H9 (cell line): Measurements from ENCODE around the gene TMEM109. TPM values are rescaled to one million over a fixed set of nuclear protein-coding genes. Genes with fewer than 3 reads are reported as not detected.

Experiments
- DNase-seq: peaks from one replicate; pipeline ENCODE4 v3.0.0-alpha.2; 2017
- H2AFZ ChIP-seq: one replicate; pipeline ENCODE4 v1.6.1; 2013; ENCODE audit warnings: mild to moderate bottlenecking, low read length, control low read depth, moderate library complexity
- H2AK5ac ChIP-seq: 2 replicates; pipeline ENCODE4 v1.6.1; 2013; ENCODE audit warnings: low read length, control low read depth, mixed read lengths; ENCODE audit not compliant: insufficient read length
- H2BK120ac ChIP-seq: one replicate; pipeline ENCODE4 v1.6.1; 2013; ENCODE audit warnings: low read depth, mild to moderate bottlenecking, low read length, control low read depth, inconsistent platforms; ENCODE audit not compliant: poor library complexity, severe bottlenecking
- H2BK12ac ChIP-seq: 2 replicates; pipeline ENCODE4 v1.6.1; 2013; ENCODE audit warnings: low read length, control low read depth, mixed read lengths, low read depth; ENCODE audit not compliant: insufficient read length
- H2BK15ac ChIP-seq: 2 replicates; pipeline ENCODE4 v1.6.1; 2013; ENCODE audit warnings: low read depth, low read length, control low read depth
- H2BK20ac ChIP-seq: one replicate; pipeline ENCODE4 v1.6.1; 2013; ENCODE audit warnings: low read depth, mild to moderate bottlenecking, low read length, control low read depth, inconsistent platforms; ENCODE audit not compliant: poor library complexity, severe bottlenecking
- H2BK5ac ChIP-seq: 2 replicates; pipeline ENCODE4 v1.6.1; 2013; ENCODE audit warnings: low read length, control low read depth, mixed read lengths; ENCODE audit not compliant: insufficient read length
- H3K14ac ChIP-seq: 2 replicates; pipeline ENCODE4 v1.6.1; 2013; ENCODE audit warnings: low read length, control low read depth; ENCODE audit not compliant: insufficient read depth
- H3K18ac ChIP-seq: 2 replicates; pipeline ENCODE4 v1.6.1; 2013; ENCODE audit warnings: low read depth, mild to moderate bottlenecking, mixed read lengths, low read length, control low read depth; ENCODE audit not compliant: insufficient read length
- H3K23ac ChIP-seq: 2 replicates; pipeline ENCODE4 v1.6.1; 2013; ENCODE audit warnings: low read length, control low read depth, mixed read lengths, low read depth; ENCODE audit not compliant: insufficient read length
- H3K23me2 ChIP-seq: 2 replicates; pipeline ENCODE4 v1.6.1; 2013; ENCODE audit warnings: low read depth, mild to moderate bottlenecking, mixed read lengths, low read length, control low read depth; ENCODE audit not compliant: insufficient read length, poor library complexity, severe bottlenecking
- H3K27ac ChIP-seq: 2 replicates; pipeline ENCODE4 v1.5.1; 2013; ENCODE audit warnings: low read length, control low read depth, mixed read lengths, low read depth; ENCODE audit not compliant: insufficient read length
- H3K27me3 ChIP-seq: 2 replicates; pipeline ENCODE4 v1.6.1; 2013; ENCODE audit warnings: low read length, control low read depth, inconsistent platforms; ENCODE audit not compliant: insufficient read depth
- H3K4ac ChIP-seq: 2 replicates; pipeline ENCODE4 v1.6.1; 2013; ENCODE audit warnings: low read depth, mild to moderate bottlenecking, control low read depth, inconsistent platforms, low read length, moderate library complexity
- H3K4me1 ChIP-seq: 2 replicates; pipeline ENCODE4 v1.6.1; 2013; ENCODE audit warnings: low read length, control low read depth, inconsistent platforms; ENCODE audit not compliant: insufficient read depth
- H3K4me2 ChIP-seq: 2 replicates; pipeline ENCODE4 v1.6.1; 2013; ENCODE audit warnings: low read length, control low read depth, mixed read lengths; ENCODE audit not compliant: insufficient read length, insufficient read depth
- H3K56ac ChIP-seq: 2 replicates; pipeline ENCODE4 v1.6.1; 2013; ENCODE audit warnings: low read depth, mild to moderate bottlenecking, mixed read lengths, low read length, control low read depth; ENCODE audit not compliant: insufficient read length
- H3K79me1 ChIP-seq: 2 replicates; pipeline ENCODE4 v1.6.1; 2013; ENCODE audit warnings: low read depth, mild to moderate bottlenecking, moderate library complexity, low read length, control low read depth, inconsistent platforms; ENCODE audit not compliant: insufficient read depth, poor library complexity, severe bottlenecking
- H3K79me2 ChIP-seq: 2 replicates; pipeline ENCODE4 v1.6.1; 2013; ENCODE audit warnings: low read length, control low read depth, inconsistent platforms; ENCODE audit not compliant: insufficient read depth
- H3K9ac ChIP-seq: 2 replicates; pipeline ENCODE4 v1.6.1; 2013; ENCODE audit warnings: low read length, control low read depth, mixed read lengths; ENCODE audit not compliant: insufficient read length; ENCODE audit errors: extremely low read depth
- H3K9me3 ChIP-seq: one replicate; pipeline ENCODE4 v1.6.1; 2013; ENCODE audit warnings: low read depth, low read length, inconsistent platforms; ENCODE audit not compliant: control insufficient read depth
- H3T11ph ChIP-seq: one replicate; pipeline ENCODE4 v1.6.1; 2013; ENCODE audit warnings: mild to moderate bottlenecking, low read length, control low read depth, inconsistent platforms
- H4K20me1 ChIP-seq: one replicate; pipeline ENCODE4 v1.6.1; 2013; ENCODE audit not compliant: control insufficient read depth, insufficient read length, insufficient read depth
- H4K5ac ChIP-seq: 2 replicates; pipeline ENCODE4 v1.6.1; 2013; ENCODE audit warnings: low read depth, mild to moderate bottlenecking, mixed read lengths, low read length, control low read depth; ENCODE audit not compliant: insufficient read length
- H4K8ac ChIP-seq: replicated peaks from 2 replicates; pipeline ENCODE4 v1.6.1; 2013; ENCODE audit warnings: low read length, control low read depth, mixed read lengths, low read depth; ENCODE audit not compliant: insufficient read length
- H4K91ac ChIP-seq: 2 replicates; pipeline ENCODE4 v1.6.1; 2013; ENCODE audit warnings: low read depth, mild to moderate bottlenecking, moderate library complexity, mixed read lengths, low read length, control low read depth; ENCODE audit not compliant: insufficient read length
- H3K27ac Mint-ChIP-seq, 3 experiments: 2 replicates in 2 of 3; 3 replicates in 1 of 3; pipeline ENCODE4 v1.8.0; 2020 to 2021; ENCODE audit warnings: mixed read lengths in 3 of 3, mild to moderate bottlenecking in 1 of 3, moderate library complexity in 1 of 3
- H3K27me3 Mint-ChIP-seq: 2 replicates; pipeline ENCODE4 v1.8.0; 2021; ENCODE audit warnings: low read depth, mild to moderate bottlenecking, moderate library complexity, mixed read lengths
- H3K36me3 Mint-ChIP-seq, 3 experiments: 2 replicates in 2 of 3; 3 replicates in 1 of 3; pipeline ENCODE4 v1.8.0; 2020 to 2021; ENCODE audit warnings: low read depth in 3 of 3, mixed read lengths in 3 of 3; ENCODE audit not compliant: insufficient read depth in 1 of 3
- H3K4me1 Mint-ChIP-seq, 2 experiments: 2 replicates each; pipeline ENCODE4 v1.8.0; 2020; ENCODE audit warnings: mixed read lengths in 2 of 2
- H3K4me3 Mint-ChIP-seq, 2 experiments: 2 replicates in 1 of 2; 3 replicates in 1 of 2; pipeline ENCODE4 v1.8.0; 2020 to 2021; ENCODE audit warnings: mild to moderate bottlenecking in 2 of 2, mixed read lengths in 2 of 2, moderate library complexity in 1 of 2
- H3K9me3 Mint-ChIP-seq, 2 experiments: 2 replicates in 1 of 2; 3 replicates in 1 of 2; pipeline ENCODE4 v1.8.0; 2020; ENCODE audit warnings: mild to moderate bottlenecking in 2 of 2, mixed read lengths in 2 of 2, moderate library complexity in 1 of 2
- WGBS: extraction: QIAGEN DNeasy Blood & Tissue Kit; methylation state at CpG from one replicate; pipeline ENCODE4 v1.1.7; 2013; ENCODE audit warnings: missing lambda C conversion rate, low lambda C conversion rate, mixed read lengths; ENCODE audit not compliant: insufficient read length; ENCODE audit errors: extremely low coverage; 5-methylcytosine and 5-hydroxymethylcytosine counted together
- total RNA-seq: library from RNA; stranded (reverse); gene quantifications from 2 replicates; pipeline ENCODE4 v1.2.1, GENCODE V29; 2021
- TF ChIP-seq, protein P1 (sequence below): fragments of 200-600 bp; sonication (generic); conservative IDR thresholded peaks from 3 replicates; pipeline ENCODE4 v1.8.0; 2021; ENCODE audit warnings: antibody characterized with exemption, mild to moderate bottlenecking

The TMEM109 gene
- total RNA-seq, 1 experiment from 2014 or later = 38.0 TPM

DNA sequence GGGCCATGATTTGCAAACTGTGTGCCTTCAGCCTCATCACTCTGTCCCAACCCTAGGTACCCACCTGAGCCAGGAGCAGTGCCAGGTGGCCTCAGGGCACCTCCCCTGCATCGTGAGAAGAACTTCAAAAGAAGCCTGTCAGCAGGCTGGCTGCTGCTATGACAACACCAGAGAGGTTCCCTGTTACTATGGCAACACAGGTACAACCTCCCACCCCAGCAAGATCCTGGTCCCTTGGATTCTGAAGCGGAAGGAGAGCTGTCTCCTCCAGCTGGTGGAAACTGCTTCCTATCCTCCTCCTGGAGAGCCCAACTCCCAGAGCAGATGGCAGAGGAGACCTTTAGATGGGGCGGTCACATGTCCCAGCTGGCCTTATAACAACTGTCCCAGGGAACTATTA, 43.7 kb upstream of the TMEM109 start:
- Mint-ChIP-seq H3K4me3 (no peak overlapping the region), H3K27ac (no peak overlapping the region), H3K9me3 (peaks cover 0 to 2% of the 10 kb centered on the region in 2 experiments; a peak in 1 of 5 replicates), H3K4me1 (peaks cover 9 to 10% of the 10 kb centered on the region in 2 experiments), H3K27me3 (no peaks in the 10 kb centered on the region; the same call in 1 of the 2 replicates), H3K36me3 (no peaks in the 10 kb centered on the region)
- no CpG with 5 or more reads among the region's 3 CpGs for WGBS
- H3K56ac ChIP-seq = no peak overlapping the region
- no peak overlapping the region for H3K18ac ChIP-seq
- H2BK120ac ChIP-seq = no peak overlapping the region
- no peak overlapping the region for H2BK20ac ChIP-seq
- H3K14ac ChIP-seq = no peak overlapping the region
- H3K23me2 ChIP-seq = no peaks in the 10 kb centered on the region
- no peak overlapping the region for H2AFZ ChIP-seq
- no peak overlapping the region for H2BK12ac ChIP-seq
- peaks cover 2% of the 10 kb centered on the region; the same call in 1 of the 2 replicates for H3K4me1 ChIP-seq
- H4K8ac ChIP-seq = no peak overlapping the region
- no peak overlapping the region for H3T11ph ChIP-seq
- no peaks in the 10 kb centered on the region for H3K27me3 ChIP-seq
- no peak overlapping the region for H3K23ac ChIP-seq
- no peak overlapping the region for H2BK5ac ChIP-seq
- no peaks in the 10 kb centered on the region for H4K20me1 ChIP-seq
- DNase-seq = no peak
- no peaks in the 10 kb centered on the region for H3K79me1 ChIP-seq
- H3K79me2 ChIP-seq = no peaks in the 10 kb centered on the region
- H2AK5ac ChIP-seq = no peak overlapping the region
- TF ChIP-seq, protein P1, sequence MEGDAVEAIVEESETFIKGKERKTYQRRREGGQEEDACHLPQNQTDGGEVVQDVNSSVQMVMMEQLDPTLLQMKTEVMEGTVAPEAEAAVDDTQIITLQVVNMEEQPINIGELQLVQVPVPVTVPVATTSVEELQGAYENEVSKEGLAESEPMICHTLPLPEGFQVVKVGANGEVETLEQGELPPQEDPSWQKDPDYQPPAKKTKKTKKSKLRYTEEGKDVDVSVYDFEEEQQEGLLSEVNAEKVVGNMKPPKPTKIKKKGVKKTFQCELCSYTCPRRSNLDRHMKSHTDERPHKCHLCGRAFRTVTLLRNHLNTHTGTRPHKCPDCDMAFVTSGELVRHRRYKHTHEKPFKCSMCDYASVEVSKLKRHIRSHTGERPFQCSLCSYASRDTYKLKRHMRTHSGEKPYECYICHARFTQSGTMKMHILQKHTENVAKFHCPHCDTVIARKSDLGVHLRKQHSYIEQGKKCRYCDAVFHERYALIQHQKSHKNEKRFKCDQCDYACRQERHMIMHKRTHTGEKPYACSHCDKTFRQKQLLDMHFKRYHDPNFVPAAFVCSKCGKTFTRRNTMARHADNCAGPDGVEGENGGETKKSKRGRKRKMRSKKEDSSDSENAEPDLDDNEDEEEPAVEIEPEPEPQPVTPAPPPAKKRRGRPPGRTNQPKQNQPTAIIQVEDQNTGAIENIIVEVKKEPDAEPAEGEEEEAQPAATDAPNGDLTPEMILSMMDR = no peak
- H4K91ac ChIP-seq = no peak overlapping the region
- H3K4me2 ChIP-seq = no peak overlapping the region
- H2BK15ac ChIP-seq = no peak overlapping the region
- H3K9ac ChIP-seq = no peak overlapping the region
- no peak overlapping the region for H4K5ac ChIP-seq
- no peak overlapping the region for H3K27ac ChIP-seq
- no peaks in the 10 kb centered on the region for H3K9me3 ChIP-seq
- H3K4ac ChIP-seq = no peak overlapping the region
